Embryonic facial prominence (tissue), 1 donor: ENCODE data around the gene GSE1.

Experiments used
- DNase-seq: peaks from one replicate; pipeline ENCODE4 v3.0.0-alpha.2; 2016; ENCODE audit errors: extremely low spot score

GSE1 gene

DNA sequence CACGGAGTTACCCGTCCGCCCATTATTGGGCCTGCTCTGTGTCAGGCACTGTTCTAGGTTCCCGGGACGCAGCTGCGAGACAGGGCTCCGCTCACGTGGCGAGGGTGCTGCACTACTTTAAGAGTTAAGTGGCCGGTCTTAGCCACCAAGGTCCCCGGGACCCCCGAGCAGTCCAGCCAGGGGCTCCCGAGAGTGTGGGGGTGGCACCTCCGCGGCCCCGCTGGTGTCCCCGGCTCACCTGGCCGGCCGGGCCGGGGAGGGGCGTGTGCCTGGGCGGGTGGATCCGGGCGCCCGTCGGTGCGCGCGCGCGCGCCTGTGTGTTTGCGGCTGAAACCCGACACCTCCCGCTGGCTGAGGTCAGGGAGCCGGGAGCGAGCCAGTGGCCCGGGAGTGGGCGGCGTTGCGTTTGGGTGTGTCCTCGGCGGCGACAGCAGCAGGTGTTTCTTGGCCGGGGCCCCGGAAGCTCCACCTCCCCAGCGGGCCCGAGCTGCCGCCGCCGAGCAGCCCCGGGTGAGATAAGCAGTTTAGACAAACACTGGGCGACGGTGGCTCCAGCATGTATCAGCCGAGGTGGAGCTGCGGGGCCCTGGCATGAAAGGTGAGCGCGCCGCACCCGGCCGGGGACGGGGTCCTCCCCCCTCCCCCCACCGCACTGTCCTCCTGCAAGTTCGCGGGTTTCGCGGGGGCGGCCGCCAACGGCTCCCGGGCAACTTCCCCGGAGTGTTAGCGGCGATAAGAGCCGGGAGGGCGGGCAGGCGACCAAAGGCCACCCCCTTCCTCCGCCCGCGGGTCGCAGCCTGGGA is at the start of gene GSE1:
TSS of gene GSE1 (plus strand) at position 522 of the 803 bp plus-strand sequence. CDS start at position 592, 70 bp downstream.
- DNase-seq, result no peak

DNA sequence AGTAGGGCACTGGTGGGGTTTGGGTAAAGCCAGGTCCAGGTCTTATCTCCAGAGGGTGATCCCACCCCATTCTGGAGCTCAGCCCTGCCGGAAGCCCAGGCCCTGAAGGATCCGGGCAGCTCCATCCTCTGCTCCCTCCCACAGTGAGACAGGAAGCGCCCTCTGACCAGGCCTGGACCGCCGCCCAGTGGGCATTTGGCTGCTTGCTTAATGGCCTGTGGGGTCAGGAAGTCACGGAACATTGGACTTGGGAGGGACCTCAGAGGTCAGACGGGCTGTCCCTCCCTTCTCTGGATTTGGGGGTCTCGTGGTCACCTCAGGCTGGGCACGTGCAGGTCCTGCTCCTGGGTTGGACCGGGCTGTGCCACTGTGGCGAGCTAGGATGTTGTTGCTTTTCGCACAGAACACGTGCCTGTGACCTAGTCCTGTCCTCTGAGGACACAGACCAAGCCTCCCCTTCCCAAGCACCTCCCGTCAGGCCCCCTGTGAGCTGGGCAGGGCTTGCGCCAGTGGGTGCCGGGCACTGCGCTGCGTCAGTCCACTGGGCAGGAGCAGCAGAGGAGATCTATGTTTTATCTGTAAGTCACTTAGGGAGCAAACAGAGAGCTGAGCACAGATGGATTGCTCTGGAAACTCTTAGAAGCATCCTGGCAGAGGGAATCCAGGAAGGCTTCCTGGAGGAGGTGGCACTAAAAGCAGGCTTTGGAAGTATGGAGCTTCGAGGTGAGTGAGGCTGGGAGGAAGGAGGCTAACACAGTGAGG is 49.4 kb upstream of the GSE1 start:
- DNase-seq, result no peak

DNA sequence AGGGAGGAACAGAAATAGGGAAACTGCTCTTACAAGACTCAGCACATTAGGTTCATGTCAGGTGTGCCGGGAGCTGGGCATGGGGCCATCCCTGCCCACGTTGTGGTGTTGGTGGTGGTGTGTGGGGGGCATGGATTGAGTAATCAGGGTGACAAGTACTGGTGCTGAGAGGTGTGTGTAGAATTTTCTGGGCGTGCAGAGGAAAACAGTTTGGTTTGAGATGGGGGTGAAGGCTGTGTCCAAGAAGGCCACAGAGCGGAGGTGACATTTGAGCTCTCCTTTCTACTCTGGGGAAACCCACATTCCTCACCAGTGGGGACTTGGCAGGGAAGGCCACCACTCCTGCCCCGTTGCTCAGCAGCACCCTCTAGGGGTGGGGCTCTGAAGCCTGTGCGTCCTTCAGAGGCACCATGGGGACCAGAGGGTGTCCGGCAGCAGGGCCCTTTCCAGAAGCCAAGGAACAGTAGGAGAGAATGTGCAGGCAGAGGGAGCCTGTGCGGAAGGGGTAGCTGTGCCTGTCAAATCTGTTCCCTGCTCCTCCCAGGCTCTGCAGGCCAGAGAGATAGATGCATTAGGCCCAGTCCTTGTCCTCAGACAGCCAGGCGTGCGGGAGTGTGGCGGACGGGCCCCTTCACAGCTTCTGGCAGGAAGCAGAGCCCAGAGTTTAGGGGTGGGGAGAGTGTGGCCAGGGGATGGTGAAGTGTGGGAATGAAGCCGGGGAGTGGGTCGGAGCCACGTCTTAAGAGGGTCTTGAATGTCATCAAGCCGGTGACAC is 48.7 kb upstream of the GSE1 start:
- DNase-seq, result no peak

DNA sequence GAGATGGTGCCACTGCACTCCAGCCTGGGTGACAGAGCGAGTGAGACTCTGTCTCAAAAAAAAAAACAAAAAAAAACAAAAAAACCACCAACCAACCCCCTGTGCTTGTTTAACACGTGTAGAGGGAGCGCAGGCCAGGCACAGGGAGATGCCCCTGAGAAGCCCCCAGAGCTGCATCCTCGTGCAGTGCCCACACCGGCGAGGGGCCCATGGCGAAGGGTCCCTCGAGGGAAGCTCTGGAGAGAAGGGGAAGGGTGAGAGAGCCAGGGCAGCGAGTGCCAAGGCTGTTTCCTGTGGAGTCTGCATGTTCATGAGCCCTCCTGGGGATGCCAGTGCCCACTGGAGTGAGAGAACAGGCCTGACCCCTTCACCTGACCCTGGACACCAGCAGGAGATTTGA is 47.8 kb upstream of the GSE1 start:
- no peak for DNase-seq

DNA sequence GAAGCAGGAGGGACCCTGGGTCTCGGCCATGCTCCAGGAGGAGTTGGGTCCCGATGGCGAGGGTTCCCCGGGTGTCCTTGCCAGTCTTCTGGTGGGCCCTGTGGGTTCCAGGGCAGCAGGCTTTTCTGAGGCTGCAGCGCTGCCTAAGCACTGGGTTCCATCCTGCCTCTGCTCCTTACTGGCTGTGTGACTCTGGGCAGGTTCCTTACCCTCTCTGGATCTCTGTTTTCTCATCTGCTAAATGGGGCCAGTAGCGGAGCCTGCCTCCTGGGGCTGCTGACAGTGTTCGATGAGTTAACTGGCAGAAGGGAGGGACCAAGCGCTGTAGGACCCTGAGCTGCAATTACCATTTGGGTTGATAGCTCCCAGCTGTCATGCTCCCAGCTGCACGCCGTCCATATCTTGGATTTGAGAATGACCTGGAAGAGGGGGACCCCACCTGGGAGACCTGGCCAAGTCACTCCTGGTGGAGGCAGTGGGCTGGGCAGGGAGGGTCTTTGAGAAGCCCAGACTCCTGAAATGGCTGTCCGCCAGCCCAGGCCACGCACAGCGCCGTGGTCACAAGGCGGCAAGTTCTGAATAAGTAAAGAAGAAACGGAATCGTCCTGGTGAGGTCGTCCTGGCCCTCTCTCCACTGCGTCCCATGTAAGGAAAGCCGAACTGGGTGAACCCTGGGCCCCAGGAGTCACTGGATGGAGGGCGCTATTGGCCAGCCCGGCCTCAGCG is 47.2 kb upstream of the GSE1 start:
- no peak for DNase-seq

DNA sequence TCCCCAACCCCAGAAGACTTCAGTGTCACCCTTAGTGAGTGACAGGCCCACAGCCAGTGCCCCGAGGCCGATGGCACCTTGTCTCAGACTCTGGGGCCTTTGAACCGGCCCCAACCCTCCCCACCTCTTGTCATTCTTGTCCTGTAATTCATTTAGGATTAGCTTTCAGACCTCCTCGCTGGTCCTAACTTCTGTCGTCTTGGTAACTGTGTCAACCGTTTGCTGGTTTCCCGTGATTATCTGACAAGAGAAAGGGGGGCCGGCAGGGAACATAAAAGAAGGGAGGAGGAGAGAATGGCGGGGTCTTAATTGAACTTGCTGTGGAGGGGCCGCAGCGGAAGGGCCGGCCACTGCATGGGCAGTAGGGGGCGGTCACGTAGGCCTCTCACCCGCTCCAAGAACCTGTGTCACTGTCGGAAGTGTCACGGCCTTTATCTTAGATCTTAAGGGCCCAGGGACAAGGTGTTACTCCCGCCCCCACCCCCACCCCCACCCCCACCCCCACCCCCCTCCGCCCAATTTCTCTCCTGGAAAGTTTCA is 46.5 kb upstream of the GSE1 start:
- DNase-seq, result no peak

DNA sequence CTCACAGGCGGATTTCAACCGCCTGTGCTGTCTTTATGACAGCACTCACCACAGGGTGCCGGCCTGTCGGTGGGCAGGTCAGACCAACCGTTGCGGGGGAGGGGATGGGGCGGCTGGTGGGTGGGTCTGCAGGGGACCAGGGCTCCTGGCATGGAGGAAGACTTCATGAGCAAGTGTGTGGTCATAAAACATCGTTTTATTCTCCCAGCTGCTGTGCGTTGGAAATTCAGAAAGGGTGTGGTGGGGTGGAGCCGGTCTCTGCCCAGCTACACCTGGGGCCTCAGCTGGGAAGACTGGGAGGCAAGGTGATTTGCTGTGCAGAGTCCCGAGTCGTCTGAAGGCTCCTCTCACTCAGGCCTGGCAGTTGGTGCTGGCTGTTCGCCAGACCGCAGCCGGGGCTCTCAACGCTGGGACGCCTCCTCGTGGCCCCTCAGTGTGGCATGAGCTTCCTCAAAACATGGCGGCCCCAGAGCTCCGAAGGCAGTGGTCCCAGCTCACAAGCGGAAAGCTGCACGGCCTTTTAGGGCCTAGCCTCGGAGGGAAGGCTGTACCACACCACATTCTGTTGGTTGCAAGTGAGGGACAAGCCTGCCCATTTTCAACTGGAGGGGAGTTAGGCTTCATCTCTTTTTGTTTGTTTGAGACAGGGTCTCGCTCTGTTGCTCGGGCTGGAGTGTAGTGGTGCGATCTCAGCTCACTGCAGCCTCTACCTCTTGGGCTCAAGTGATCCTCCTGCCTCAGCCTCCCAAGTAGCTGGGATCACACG is 45.8 kb upstream of the GSE1 start:
- DNase-seq, result no peak

DNA sequence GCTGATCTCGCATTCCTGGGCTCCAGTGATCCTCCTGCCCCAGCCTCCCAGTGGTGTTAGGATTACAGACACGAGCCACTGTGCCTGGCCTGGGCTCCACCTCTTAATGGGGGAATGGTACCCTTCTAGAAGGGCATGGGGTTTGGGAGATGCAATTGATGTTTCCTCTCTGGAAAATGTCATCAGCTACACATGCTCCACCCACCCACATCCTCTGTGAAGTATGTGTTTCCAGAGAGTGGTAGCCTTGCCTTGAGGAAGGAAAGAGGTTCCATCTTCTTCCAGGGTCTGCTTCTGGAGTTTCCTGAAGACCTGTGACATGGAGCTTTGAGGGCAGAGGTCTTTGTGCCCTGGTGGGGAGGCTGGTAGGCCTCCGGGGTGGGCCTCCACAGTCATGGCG is 45.2 kb upstream of the GSE1 start:
- no peak for DNase-seq

DNA sequence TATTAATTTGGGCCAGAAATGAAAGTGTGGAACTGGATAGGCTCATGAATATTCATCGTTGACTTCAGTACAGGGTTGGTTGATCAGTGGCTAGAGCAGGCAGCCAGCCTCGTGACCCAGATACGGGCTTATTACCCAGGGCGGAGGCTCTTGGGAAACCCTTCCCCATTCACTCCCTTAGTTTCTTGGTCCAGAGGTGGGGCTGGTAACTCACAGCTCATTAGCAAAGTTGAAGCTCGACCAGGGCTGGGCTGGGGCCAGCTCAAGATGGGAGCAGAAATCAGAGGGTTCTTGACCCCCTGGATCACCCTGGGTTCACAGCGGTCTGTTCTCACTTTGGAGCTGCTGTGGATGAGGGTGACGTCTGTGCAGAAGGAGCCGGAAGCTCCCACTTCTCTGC is 44.6 kb upstream of the GSE1 start:
- DNase-seq, result no peak

DNA sequence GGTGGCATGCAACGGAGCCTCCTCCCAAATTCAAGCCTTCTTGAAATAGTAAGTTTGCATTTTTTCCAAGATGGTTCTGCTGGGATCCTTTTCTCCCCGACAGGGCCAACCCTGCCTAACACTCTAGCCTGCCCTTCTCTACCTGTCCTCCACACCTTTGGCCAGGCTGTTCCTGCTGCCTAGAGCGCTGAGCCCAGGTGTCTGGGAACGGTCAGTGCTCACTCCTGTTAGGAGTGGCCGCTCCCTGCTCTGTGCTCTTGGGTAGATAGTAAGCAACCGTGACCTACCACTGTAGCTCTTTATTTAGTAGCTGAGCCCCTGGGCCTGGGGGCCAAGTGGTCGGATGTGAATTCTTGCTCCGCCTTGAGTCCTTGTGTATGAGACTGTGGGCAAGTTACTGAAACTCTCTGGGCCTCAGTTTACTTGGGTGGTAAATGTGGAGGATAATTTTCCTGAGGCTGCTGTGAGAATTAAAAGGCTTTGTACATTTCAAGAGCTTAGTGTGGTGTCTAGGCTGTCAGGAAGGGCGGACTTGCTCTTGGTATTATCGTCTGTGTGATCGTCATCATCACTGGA is 44.0 kb upstream of the GSE1 start:
- DNase-seq, result no peak

DNA sequence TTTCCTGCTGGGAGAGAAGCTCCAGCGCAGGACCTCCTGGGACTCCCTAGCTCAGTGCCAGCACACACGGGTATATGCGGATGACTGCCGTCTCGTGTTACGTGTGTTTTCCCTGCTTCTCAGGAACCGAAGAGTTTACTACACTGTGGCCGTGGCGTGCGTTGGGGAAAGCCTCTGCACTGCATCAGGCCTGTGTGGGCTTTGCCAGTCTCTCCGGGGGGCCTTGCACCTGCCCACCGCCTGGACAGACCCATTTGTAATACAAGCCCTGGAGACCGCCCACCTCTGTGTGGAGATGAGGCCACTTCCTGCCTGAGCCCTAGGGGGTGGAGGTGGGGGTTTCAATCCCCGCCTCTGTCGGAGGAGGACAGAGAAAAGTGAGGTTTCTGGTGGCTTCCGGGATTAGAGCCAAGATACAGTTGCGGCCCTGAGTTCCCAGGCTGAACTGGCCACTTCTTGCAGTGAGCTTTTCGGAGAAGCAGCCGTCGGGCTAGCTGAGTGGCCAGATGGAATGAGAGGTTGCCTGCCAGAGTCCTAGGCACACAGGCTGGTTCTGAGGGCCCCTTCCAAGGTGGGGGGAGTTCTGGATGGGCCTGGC is 43.4 kb upstream of the GSE1 start:
- no peak for DNase-seq

DNA sequence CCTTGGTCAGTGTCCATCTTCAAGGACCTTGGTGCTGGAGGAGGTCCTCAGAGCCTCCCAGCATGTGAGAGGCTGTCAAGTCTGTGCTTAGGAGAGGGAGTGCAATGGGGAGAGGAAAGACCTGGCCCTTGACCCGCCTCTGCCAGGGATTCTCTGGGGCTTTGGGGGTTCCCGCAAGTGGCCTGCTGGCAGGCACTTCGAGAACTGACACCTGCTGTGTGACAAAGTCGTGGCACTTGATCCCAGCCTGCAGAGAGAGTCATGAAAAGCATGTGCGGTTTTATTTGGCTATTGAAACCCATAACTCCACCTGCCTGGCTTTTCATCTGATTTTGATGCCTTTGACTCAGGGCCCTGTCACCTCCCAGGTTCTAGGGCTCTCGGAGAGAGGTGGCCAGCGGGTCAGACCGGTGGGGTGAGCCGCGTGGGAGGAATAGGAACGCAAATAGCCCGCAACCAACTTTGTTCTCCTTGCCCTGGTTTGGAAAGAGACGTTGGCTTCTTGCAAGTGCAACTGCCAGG is 42.8 kb upstream of the GSE1 start:
- DNase-seq, result no peak

DNA sequence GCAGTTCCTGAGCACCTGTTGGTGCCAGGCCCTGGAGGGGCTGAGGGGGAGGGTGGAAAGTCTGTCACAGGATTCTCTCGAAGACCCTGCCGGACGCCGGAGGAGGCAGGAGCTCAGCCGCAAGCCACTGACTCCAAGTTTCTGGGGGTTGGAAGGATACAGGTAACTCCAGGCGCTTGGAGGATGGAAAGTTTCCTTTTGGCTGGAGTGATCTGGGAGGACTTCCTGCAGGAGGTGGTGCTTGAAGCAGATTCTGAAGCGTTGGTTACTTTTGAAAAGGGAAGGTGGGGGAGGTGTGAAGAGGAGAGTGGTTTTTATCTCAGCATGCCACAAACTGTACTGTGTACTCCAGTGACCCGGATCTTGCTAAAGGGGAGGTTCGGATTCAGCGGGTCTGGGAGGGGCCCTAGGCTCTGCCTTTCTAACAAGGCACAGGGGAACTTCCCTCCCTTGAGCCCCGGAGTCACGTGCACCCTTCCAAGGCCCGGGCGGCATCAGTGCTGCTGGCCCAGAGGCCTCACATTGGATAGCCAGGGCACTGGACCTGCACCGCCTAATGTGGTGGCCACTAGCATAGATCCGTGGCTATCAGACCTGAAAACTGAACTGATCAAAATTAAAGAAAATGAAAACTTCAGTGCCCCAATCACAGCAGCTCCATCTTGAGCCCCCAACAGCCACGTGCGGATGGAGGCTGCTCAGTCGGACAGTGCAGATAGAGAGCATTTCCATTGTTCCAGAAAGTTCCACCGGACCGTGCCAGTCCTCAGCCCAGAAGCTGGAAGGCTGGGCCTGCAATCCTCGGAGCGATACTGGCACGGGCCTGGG is 42.2 kb upstream of the GSE1 start:
- no peak for DNase-seq

DNA sequence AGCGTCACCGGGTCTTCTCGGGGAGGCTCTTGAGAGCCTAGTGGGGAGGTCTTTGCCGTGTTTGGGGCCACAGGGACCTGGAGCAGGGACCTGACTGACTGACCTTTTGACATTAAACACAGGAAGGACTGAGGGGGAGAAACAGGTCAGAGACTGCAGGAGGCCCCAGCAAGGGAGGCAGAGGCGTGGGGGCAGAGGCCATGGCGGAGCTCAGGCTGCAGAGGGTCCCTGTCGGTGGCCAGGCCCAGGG is 41.6 kb upstream of the GSE1 start:
- DNase-seq, result no peak

DNA sequence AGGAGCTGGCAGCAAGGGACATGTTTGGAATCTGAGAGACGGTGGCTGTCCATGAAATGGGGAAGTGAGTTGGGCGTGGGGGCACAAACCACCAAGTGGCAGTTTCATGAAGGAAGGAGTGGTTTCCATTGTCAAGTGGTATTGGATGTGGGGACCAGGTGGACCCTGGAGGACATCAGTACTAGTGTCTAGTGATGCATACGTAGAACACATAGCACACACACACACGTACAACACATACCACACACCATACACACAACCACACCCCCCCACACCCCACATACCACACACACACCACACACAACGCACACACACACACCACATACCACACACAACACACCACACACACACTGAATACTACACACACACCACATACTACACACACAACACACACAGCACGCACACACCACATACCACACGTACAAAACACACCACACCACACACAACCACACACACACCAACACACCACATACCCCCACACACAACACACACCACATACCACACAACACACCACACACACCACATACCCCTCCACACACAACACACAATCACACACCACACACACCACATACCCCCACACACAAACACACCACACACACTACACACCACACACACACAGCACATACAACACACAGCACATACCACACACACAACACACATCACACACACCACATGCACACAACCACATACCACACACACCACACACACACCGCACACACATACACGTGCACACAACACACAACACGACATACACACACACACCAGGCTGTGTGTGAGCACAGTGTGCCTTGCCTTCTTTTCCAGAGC is 41.1 kb upstream of the GSE1 start:
- no peak for DNase-seq

DNA sequence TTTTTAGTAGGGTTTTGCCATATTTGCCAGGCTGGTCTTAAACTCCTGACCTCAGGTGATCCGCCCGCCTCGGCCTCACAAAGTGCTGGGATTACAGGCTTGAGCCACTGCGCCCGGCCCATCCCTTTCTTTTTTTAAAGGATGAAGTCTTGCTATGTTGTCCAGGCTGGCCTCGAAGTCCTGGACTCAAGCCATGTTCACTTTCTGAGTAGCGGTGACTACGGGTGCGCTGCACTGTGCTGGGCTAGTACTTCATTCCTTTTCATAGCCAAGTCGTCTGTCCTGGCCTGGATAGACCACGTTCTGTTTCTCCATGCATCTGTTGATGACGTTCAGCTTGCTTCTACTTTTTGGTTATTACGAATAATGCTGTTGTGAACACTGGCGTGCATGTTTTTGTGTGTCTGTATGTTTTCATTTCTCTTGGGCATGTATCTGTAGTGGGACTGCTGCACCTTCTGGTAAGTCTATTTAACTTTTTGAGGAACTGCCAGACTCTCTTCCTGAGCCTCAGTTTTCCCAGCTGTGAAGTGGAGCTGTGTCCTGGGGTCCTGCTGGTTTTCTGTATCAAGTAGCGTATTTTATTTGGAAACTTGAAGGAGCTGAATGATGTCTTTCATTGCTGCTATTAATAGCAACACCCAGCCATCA is 40.0 kb upstream of the GSE1 start:
- DNase-seq, result no peak

DNA sequence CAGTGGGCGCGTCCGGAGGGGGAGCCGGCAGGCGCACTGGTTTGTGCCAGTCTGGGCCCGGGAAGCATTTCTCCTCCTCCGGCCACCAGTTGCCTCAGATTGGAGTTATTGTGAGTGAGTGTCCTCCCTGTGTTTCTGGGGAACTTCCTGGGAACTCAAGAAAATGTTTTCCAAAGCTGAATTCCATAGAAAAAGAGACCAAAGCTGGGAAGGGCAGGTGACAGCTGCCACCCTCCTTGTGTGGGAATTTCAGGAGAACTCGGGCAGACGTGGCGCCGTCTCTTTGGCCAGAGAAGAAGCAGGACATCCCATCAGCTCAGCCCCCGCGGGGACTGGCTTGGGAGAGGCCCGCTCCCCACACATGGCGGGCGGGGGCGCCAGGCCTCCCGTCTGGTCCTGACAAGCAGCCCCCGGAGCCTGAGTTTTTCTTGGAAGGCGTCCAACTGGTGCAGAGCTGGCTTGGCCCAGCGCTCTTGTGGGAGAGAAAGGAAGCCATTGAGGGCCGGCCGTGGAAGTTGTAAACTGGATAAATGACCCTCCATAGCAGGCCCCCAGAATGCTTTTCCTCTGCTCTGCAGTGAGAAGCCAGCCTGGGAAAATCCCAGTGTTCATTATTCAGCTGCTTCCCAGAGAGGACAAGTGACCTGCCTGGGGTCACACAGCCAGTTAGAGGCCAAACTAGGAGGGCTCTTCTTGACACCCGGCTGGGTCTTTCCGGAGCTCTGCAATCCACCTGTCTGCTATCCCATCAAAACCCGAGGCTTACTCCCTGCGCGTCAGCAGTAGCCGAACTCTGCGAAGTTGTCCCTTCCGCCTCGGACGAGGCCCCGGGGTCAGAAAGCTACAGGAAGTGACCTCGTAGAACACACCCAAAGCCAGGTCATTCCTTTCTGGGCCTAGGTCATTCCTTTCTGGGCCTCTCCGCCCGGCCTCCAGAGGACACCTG is 39.2 kb upstream of the GSE1 start:
- no peak for DNase-seq
